HG03439 (cell line): ENCODE data around the gene CCND3.
"Not testable (repeated sequence)": the region's sequence is repeated elsewhere in the genome, so short reads cannot be mapped to it uniquely, and the experiment has no call there.

Experiments used
- ATAC-seq: cut with Tn5 transposase; IDR thresholded peaks from one replicate; pipeline ENCODE4 v1.9.1; 2021; ENCODE audit warnings: mild to moderate bottlenecking, moderate library complexity; ENCODE audit not compliant: unreplicated experiment

CCND3 gene

GRCh38 chr6:41954668-41955067, 13.1 kb upstream of the CCND3 start:
- no peak for ATAC-seq

- ATAC-seq: no peak
Observed at GRCh38 chr6:41947581-41948220, 6.1 kb upstream of the CCND3 start.

GRCh38 chr6:41943456-41943855, 1.8 kb upstream of the CCND3 start:
- ATAC-seq: no peak

GRCh38 chr6:41942882-41943281, 1.3 kb upstream of the CCND3 start:
- ATAC-seq: not testable (repeated sequence)

GRCh38 chr6:41942067-41942851, 651 bp upstream of the CCND3 start:
- ATAC-seq: peak; percentile 12

GRCh38 chr6:41940759-41941279, 789 bp downstream of the CCND3 start:
- ATAC-seq: peak; percentile 2

- ATAC-seq: no peak
Observed at GRCh38 chr6:41939848-41940758, 1.5 kb downstream of the CCND3 start.

- no peak for ATAC-seq
Observed at GRCh38 chr6:41939176-41939847, 2.3 kb downstream of the CCND3 start.

- ATAC-seq: no peak
Observed at GRCh38 chr6:41938590-41939175, 2.9 kb downstream of the CCND3 start.

- ATAC-seq: no peak
Observed at GRCh38 chr6:41937861-41938574, 3.6 kb downstream of the CCND3 start.

- no peak for ATAC-seq
Observed at GRCh38 chr6:41937472-41937860, 4.1 kb downstream of the CCND3 start.

- ATAC-seq: no peak
Observed at GRCh38 chr6:41936073-41936837, 5.4 kb downstream of the CCND3 start.

- ATAC-seq: no peak
Observed at GRCh38 chr6:41935685-41936072, 5.9 kb downstream of the CCND3 start.

GRCh38 chr6:41935193-41935574, 6.4 kb downstream of the CCND3 start:
- ATAC-seq: no peak

- ATAC-seq: no peak
Observed at GRCh38 chr6:41934278-41935192, 7.1 kb downstream of the CCND3 start.

GRCh38 chr6:41932378-41932777, 9.2 kb downstream of the CCND3 start:
- no peak for ATAC-seq

GRCh38 chr6:41931792-41932191, 9.8 kb downstream of the CCND3 start:
- no peak for ATAC-seq

GRCh38 chr6:41929924-41930323, 11.7 kb downstream of the CCND3 start:
- no peak for ATAC-seq
